NCI-H2227 (cell line): ENCODE data around the gene AGAP1.

Experiments
- DNase-seq: peaks from one replicate; lab custom pipeline; 2025; ENCODE audit not compliant: unreplicated experiment; lab: John Stamatoyannopoulos, UW

Gene AGAP1

GRCh38 chr2:235530735-235531134 is 36.9 kb downstream of the AGAP1 start:
- DNase-seq: no peak

GRCh38 chr2:235532307-235532706 is 38.5 kb downstream of the AGAP1 start:
- no peak for DNase-seq

- DNase-seq: no peak
Measured at GRCh38 chr2:235533198-235533597, 39.4 kb downstream of the AGAP1 start.

- DNase-seq: no peak
Measured at GRCh38 chr2:235533616-235534385, 40.0 kb downstream of the AGAP1 start.

GRCh38 chr2:235534678-235535422 is 41.0 kb downstream of the AGAP1 start:
- DNase-seq: no peak

- DNase-seq: no peak
Measured at GRCh38 chr2:235535423-235536130, 41.7 kb downstream of the AGAP1 start.

- DNase-seq: no peak
Measured at GRCh38 chr2:235536711-235537110, 42.9 kb downstream of the AGAP1 start.

- DNase-seq: no peak
Measured at GRCh38 chr2:235537186-235537585, 43.3 kb downstream of the AGAP1 start.

- DNase-seq: no peak
Measured at GRCh38 chr2:235537587-235537986, 43.7 kb downstream of the AGAP1 start.

GRCh38 chr2:235538144-235538639 is 44.3 kb downstream of the AGAP1 start:
- DNase-seq: no peak

GRCh38 chr2:235538981-235539380 is 45.1 kb downstream of the AGAP1 start:
- DNase-seq: no peak

- DNase-seq: no peak
Measured at GRCh38 chr2:235539773-235540172, 45.9 kb downstream of the AGAP1 start.

GRCh38 chr2:235541016-235541415 is 47.2 kb downstream of the AGAP1 start:
- DNase-seq: no peak

- no peak for DNase-seq
Measured at GRCh38 chr2:235541838-235542549, 48.2 kb downstream of the AGAP1 start.

GRCh38 chr2:235542733-235543127 is 48.9 kb downstream of the AGAP1 start:
- DNase-seq: no peak

GRCh38 chr2:235543128-235543750 is 49.4 kb downstream of the AGAP1 start:
- DNase-seq: peak; percentile 34

- DNase-seq: no peak
Measured at GRCh38 chr2:235543851-235544688, 50.2 kb downstream of the AGAP1 start.

- DNase-seq: no peak
Measured at GRCh38 chr2:235544689-235544969, 50.8 kb downstream of the AGAP1 start.

GRCh38 chr2:235545339-235546150 is 51.7 kb downstream of the AGAP1 start:
- DNase-seq: no peak
